LNCaP clone FGC (cell line): ENCODE data around the gene COL16A1.
"Not testable (repeated sequence)": the region's sequence is repeated elsewhere in the genome, so short reads cannot be mapped to it uniquely, and the experiment has no call there.

Experiments
- DNase-seq: peaks from one replicate; pipeline ENCODE4 v3.0.0-alpha.2; 2011; ENCODE audit warnings: low read depth
- H3K4me3 ChIP-seq: 2 replicates; pipeline ENCODE4 v1.5.1; 2011; ENCODE audit warnings: mild to moderate bottlenecking, low read depth, low read length, control low read depth
- CTCF ChIP-seq: IDR thresholded peaks from 2 replicates; pipeline ENCODE4 v1.5.1; 2012; ENCODE audit warnings: mild to moderate bottlenecking; ENCODE audit not compliant: control insufficient read depth, insufficient read depth; ENCODE audit errors: extremely low read depth

Gene COL16A1

GRCh38 chr1:31707711-31708110 is 3.9 kb upstream of the COL16A1 start:
- TF ChIP-seq CTCF: no peak
- DNase-seq: no peak
- no peak overlapping the region for H3K4me3 ChIP-seq

GRCh38 chr1:31707059-31707600 is 3.3 kb upstream of the COL16A1 start:
- H3K4me3 ChIP-seq, DNase-seq: not testable (repeated sequence)

- H3K4me3 ChIP-seq: no peak overlapping the region
- no peak for DNase-seq
- no peak for TF ChIP-seq CTCF
These were observed 2.7 kb upstream of the COL16A1 start for GRCh38 chr1:31706384-31707058.

- H3K4me3 ChIP-seq: peak overlapping the region; percentile 19; the same call in 1 of the 2 replicates
- no peak for DNase-seq
- peak; percentile 17; the same call in 1 of the 2 replicates for TF ChIP-seq CTCF
These were observed 1.5 kb upstream of the COL16A1 start for GRCh38 chr1:31705080-31705866.

GRCh38 chr1:31704271-31705079 is 658 bp upstream of the COL16A1 start:
- H3K4me3 ChIP-seq: peak overlapping the region; percentile 19; the same call in 1 of the 2 replicates
- no peak for TF ChIP-seq CTCF
- peak; percentile 93 for DNase-seq

- H3K4me3 ChIP-seq: no peak overlapping the region
- no peak for DNase-seq
- no peak for TF ChIP-seq CTCF
These were observed 897 bp downstream of the COL16A1 start for GRCh38 chr1:31702836-31703404.
